Dermis microvascular lymphatic vessel endothelial cell (primary cell): ENCODE results near the gene FAM174C. TPM values are rescaled to one million over a fixed set of nuclear protein-coding genes. Genes with fewer than 3 reads are reported as not detected.

ENCODE experiments used
- DNase-seq, 2 donors: peaks; one replicate each; pipeline versions ENCODE4 v3.0.0 to v3.0.0-alpha.2; 2010; ENCODE audit warnings: low read depth in 2 of 2
- total RNA-seq: library from RNA; depleted of rRNA; stranded (reverse); fragments of >200 nt; gene quantifications from 2 replicates; pipeline ENCODE4 v1.2.1, GENCODE V29; 2014

FAM174C gene
- 16.4 and 19.7 TPM in 2 replicates for total RNA-seq

- peak; percentile 90 to 99 for DNase-seq
Measured at GRCh38 chr19:1275260-1275975, at the start of gene FAM174C. Gene FAM174C (plus strand): TSS chr19:1275530. CDS start chr19:1275550, 20 bp downstream.

DNA sequence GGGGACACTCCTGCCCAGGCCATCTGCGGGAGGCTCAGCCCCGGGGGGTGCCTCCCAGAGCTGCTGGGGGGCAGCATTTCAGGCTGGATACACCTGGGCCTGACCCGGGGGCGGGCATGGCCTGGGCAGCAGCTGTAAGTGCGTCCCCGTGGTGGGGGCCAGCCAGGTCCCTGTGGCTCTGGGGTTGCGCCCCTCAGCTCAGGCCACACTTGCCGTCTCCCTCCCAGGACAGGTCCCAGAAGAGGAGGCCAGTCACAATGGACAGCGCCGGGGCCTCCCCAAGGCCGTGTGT is 49.2 kb upstream of the FAM174C start:
- DNase-seq, result no peak

DNA sequence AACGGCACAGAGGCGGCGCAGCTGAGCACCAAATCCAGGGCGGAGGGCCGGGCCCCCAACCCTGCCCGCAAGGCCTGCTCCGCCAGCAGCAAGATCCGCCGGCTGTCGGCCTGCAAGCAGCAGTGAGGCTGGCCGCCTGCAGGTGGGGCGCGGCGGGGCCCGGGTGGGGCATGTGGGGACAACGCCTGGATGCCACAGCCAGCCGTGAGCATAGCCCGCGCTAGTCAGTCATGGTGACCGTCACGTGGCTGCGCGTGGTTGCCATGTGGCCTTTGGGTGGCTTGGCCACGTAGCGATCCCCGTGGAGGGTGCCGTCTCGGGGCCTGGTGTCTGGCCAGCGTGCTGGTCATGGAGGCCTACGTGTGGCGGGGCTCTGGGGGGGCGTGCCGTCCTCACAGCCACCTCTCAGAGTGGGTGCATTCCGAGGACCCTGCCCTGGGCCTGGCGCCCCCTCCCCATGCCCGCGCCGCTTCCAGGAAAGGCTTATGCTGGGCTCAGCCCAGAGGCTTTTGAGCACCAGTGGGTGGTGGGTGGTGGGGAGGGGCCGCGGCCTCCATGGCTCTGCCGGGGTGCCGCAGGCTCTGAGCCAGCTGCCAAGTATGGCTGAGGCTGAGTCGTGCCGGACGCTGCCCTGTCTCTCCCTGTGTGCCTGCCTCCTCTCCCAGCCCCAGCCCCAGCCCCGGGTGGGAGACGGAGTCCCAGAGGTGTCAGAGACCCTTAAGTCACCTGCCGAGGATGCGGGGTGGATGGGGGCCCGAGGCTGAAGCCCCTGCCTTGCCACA is 48.6 kb upstream of the FAM174C start:
- no peak for DNase-seq

- DNase-seq, result no peak
Measured at GRCh38 chr19:1227304-1228054, 47.9 kb upstream of the FAM174C start.

GRCh38 chr19:1228161-1228957 is 47.0 kb upstream of the FAM174C start:
- DNase-seq, result no peak

DNA sequence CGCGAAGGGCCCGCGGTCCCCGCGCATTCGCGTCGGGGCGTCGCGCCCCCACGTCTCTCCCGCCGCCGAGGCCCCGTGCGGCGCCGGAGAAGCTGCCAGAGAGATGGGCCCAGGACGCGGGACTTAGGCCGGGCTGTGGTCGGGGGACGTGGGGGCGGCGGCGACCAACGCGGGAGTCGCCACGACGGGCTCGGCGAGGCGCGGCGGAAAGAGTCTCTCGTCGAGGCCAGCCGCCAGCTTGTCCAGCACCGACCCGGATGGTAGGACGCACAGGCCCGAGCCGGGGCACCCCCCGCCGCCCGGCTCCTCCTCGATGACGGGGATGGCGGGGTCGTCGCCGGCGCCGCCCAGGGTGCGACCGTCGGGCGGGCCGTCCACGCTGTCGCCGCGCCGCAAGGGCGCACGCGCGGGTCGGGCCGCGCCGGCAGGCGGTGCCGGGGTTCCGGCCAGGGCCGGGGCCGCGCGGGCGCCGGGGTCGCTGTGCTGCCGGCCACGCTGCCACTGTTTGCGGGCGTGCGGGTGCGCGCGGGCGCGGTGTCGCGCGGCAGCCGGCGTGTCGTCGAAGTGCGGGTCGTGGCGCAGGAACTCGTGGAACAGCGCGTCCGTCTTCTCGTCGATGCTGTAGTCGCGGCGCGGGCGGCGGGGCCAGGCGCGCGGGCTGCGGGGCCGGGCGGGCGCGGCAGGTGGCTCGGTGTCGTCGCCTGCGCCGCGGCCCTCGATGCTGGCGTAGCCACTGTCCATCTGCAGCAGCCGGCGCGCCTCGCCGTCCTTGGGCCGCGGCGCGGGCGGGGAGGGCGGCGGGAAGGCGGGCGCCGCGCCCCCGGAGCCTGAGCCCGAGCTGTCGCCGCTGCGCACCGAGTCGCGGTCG is 46.0 kb upstream of the FAM174C start:
- DNase-seq, result no peak

DNA sequence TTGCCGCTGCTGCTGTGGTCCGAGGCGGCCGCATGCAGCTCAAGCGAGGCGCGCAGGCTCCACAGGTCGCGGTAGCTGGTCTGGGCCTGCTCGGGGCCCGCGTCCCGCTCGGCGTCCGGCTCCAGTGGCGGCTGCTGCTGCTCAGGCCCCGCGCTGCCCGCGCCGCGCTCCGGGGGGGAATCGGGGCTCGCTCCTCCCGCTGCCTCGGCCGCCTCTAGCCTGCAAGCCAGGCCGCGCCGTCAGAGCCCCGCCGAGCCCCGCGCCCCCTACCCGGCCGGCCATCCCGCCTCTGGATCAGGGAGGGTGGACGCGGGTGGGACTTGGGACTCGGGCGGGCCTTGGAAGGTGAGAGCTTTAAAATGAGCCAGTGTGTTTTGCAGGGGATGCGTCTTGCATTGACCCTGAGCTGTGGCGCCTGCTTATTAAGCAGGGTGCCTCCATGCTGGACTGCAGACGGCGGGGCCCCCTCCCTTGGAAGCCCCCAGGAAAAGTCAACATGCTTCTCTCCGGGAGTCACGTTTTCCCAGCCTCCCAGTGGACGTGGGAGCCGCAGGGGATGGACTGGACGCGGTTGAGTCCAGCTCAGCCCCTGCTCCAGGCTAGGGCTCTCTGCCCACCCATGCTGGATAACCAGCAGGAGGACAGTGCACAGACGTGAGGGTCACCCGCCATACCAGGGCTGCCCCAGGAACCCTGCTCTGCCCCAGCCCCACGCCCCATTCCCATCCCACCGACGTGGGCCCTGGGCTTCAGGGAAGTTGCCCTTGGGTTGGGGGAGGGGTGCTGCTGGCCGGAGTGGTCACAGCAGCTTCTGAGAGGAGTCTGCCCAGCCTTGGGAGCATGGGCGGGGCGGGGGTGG is 45.2 kb upstream of the FAM174C start:
- no peak for DNase-seq

DNA sequence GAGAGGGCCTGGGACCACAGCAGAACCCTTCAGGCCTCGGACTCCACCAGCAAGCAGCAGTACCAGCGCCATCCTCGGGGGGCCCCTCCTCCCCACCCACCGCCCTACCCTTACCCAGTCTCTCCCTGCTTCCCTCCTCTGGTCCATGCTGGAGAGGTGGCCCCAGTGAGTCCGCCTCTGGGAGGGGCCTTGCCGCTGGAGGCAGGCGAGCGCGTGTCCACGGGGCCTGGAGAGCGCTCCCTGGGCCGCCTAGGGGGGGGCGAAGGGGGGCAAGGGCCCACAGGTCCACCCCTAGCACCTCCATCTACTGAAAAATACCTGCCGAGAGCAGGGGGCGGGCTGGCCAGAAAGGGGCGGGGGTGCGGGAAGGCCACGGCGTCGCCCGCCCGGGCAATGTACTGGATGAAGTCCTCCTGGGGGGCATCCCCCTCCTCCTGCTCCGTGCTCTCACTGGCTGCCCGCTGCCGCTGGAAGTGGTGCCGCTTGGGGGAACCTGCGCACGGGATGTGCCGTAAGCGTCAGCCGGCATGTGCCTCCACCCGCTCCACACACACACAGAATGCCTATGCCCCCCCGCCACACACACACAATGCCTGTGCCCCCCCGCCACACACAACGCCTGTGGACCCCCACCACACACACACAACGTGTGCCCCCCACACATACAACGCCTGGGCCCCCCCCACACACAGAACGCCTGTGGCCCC is 44.4 kb upstream of the FAM174C start:
- no peak for DNase-seq

GRCh38 chr19:1231729-1232637 is 43.3 kb upstream of the FAM174C start:
- DNase-seq, result no peak

- peak; percentile 64 to 74 for DNase-seq
Measured at GRCh38 chr19:1232652-1233072, 42.7 kb upstream of the FAM174C start.

GRCh38 chr19:1233115-1233667 is 42.1 kb upstream of the FAM174C start:
- DNase-seq, result no peak

- no peak for DNase-seq
Measured at GRCh38 chr19:1234051-1234954, 41.0 kb upstream of the FAM174C start.

- DNase-seq, result no peak
Measured at GRCh38 chr19:1234955-1235380, 40.4 kb upstream of the FAM174C start.

- no peak for DNase-seq
Measured at GRCh38 chr19:1235625-1236538, 39.4 kb upstream of the FAM174C start.

GRCh38 chr19:1236576-1236975 is 38.8 kb upstream of the FAM174C start:
- no peak for DNase-seq
